ENCODE measurements around the gene PLD3.

Gene PLD3, protein sequence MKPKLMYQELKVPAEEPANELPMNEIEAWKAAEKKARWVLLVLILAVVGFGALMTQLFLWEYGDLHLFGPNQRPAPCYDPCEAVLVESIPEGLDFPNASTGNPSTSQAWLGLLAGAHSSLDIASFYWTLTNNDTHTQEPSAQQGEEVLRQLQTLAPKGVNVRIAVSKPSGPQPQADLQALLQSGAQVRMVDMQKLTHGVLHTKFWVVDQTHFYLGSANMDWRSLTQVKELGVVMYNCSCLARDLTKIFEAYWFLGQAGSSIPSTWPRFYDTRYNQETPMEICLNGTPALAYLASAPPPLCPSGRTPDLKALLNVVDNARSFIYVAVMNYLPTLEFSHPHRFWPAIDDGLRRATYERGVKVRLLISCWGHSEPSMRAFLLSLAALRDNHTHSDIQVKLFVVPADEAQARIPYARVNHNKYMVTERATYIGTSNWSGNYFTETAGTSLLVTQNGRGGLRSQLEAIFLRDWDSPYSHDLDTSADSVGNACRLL

DNA sequence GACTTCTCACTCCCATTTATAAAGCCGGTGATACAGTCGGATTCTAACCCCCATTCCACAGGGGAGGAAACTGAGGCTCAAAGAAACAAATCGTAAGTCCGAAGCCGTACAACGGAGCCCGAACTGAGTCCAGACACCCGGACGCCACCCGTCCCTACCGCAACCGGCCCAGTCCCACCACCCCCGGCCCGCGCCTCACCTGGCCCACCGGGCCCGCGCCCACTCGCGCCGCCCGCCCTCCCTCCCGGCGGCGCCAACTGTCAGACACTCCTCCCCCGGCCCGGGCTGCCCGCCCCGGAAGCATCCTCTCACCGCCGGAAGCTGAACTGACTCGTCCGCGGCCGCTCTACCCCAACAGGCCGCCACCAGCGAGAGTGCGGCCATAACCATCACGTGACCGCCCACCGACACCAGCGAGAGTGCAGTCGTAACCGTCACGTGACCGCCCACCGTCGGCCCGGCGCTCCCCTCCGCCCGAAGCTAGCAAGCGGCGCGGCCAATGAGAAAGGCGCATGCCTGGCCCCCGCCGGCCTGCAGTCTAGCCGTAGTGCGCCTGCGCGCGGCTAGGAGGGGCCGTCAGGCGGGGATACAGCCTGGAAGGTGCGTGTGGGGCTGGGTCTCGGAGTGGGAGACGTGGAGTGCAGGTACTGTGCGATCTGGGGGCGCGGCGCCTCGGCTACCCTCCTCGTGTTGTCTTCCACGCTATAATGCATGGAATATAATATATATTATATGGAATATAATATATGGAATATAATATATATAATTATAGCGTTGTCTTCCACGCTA, at the start of gene PLD3, which contains the start of gene C19orf47:
Gene PLD3 (plus strand): TSS at position 571 of the 789 bp plus-strand sequence. CDS start 17,789 bp downstream, outside the sequence.
Gene C19orf47 (minus strand): TSS at position 273 of the 789 bp plus-strand sequence. CDS start 6,540 bp downstream, outside the sequence.
- peak; percentile 99 for DNase-seq

DNA sequence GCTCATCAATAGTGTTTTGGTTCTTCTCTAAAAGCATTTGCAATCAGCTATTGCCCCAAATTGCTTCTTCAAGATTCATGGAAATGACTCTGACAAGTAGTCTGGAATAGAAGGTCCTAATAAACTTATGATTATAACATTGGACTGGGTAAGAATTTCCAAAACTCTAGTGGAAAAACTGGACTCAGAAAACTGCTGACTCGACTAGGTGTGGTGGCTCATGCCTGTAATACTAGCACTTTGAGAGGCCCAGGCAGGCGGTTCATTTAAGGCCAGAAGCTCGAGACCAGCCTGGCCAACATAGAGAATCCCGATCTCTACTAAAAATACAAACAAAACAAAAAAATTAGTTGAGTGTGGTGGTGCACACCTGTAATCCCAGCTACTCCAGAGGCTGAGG, 47.8 kb upstream of the PLD3 start:
- DNase-seq = no peak

DNA sequence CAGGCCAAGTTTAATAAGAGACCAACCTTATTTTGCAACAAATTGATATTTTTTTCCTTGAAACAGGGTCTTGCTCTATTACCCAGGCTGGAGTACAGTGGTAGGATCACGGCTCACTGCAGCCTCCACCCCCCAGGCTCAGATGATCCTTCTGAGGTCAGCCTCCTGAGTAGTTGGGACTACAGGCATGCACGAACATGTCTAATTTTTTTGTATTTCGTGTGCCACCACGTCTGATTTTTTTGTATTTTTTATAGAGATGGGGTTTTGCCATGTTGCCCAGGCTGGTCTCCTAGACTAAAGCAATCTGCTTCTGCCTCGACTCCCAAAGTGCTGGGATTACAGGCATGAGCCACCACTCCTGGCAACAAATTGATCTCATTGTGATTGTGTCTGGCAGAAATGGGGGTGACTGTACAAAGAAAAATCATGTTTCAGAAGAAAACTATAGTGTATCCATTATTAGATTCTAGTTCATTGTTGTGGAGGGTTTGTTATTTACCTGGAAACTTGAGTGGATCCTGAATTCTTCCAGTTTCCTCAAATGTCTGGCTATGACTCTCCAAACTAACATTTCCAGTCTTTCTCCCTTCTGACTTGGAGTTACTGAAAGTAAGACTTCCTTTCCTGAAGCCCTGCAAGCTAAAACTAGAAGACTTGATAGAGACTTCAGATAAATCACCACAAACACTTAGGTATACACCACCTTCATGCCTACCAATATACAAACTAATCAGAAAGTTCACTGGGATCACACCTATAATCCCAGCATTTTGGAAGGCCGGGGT, 46.1 kb upstream of the PLD3 start:
- DNase-seq = no peak

DNA sequence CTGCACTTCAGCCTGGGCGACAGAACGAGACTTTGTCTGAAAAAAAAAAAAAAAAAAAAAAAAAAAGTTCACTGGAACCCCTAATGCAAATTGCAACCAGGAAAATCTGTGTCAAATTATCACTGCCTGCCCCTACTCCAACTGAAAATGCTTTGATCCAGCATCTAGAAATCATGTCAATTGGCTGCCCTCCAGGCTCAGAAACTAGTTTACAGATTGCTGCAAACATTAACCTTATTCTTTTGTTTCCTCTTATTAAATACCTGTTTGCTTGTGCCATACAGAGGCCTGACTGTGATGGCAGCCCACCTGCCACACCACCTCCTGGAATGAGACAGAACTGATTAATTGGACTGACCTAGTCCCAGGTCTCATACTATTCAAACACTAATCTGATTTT, 44.7 kb upstream of the PLD3 start:
- DNase-seq = no peak

DNA sequence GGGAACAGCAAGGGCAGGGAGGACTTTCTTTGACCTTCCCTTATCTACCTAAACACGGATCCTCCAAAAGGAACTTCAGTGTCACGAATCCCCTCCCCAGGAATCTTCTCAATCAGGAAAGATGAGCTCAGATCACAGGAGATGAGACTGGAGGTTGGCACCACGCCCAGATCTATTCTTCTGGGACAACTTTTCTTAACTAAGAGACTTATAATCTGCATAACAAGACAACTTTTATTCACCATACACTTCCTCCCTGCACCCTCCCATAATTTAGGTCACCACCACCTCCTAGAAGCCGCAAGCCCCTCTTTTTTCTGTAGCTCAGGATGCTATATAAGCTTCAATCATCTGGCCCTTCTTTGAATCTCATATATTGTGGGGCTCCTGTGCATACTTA, 44.2 kb upstream of the PLD3 start:
- no peak for DNase-seq

DNA sequence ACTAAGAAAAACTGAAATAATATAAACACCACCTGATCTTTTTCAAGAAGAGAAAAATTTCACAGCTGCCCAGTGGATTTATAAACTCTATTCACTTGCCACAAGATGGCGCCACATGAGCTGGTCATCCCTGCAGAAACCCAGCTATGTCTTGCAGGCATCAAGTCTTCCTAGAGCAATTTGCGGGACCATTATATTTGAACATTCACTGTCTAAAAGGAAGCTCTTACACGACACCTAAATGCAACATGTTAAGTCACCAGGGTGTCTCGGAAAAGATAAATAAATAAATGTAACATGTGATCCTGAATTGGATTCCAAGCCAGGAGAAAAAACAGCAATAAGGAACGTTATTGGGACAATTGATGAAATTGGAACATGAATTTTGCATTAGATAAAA, 43.1 kb upstream of the PLD3 start:
- peak; percentile 80 for DNase-seq

DNA sequence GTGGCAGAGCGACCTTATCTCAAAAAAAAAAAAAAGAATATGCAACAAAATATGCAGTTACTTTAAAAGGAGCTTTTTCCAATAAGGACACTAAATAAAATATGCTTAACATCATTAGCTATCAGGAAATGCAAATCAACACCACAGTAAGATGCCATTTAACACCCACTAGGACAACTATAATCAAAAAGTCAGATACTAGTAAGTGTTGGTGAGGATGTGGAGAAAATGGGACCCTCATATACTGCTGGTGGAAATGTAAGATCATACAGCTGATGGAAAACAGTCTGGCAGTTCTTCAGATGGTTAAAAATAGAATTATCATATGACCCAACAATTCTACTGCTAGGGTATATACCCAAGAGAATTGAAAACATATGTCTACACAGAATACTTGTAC, 38.8 kb upstream of the PLD3 start:
- DNase-seq = no peak

DNA sequence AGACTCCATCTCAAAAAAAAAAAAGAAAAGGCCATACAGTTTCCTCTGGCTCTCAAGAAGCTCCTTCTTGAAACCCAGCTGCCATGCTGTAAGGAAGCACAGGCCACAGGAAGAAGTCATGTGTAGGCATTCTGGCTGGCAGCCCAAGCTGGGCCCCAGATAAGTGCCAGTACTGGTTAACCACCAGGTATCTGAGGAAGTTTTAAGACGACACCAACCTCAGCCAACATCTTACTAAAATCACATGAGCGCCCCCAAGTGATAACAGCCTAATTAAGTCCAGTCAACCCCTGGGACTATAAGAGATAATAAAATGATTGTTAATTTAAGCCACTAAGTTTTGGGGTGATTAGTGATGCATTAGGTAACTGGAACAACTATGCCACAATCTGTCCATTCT, 36.0 kb upstream of the PLD3 start:
- no peak for DNase-seq

DNA sequence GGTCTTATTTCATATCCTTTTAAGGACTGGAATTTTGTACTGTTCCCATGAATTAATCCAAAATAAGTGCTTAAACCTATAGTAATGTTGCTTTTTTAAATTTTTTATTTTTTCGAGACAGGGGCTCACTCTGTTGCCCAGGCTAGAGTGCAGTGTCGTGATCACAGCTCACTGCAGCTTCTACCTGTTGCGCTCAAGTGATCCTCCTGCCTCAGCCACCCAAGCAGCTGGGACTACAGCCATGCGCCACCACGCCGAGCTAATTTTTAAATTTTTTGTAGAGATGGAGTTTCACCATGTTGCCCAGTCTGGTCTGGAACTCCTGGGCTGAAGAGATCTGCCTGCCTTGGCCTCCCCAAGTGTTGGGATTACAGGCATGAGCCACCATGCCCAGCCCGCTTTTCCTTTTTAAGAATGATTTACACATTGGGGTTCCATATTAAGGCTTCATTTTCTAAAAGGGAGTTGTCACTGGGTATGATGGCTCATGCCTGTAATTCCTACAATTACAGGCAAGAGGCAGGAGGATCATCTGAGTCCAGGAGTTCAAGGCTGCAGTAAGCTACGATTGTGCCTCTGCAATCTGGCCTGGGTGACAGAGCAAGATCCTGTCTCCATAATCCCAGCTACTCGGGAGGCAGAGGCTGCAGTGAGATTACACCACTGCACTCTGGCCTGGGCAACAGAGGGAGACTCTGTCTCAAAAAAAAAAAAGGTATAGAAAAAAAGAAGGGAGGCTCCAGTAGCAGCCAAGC, 35.1 kb upstream of the PLD3 start:
- no peak for DNase-seq

DNA sequence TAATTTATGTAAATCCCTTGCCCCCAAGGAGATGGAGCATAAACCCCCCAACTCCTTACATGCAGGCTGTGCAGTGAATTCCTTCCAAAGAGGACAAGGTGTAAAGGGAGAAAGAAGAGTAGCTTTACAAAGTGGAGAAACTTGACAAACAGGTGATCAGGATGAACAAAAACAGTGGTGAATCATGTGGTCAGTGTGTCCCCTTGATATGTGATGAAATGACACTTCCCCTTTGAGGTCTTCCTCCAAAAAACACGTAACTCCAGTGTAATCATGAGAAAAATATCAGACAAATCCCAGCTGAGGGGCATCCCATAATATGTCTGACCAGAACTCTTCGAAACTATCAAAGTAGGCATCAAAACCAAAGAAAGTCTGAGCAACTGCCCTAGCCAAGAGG, 33.8 kb upstream of the PLD3 start:
- no peak for DNase-seq

DNA sequence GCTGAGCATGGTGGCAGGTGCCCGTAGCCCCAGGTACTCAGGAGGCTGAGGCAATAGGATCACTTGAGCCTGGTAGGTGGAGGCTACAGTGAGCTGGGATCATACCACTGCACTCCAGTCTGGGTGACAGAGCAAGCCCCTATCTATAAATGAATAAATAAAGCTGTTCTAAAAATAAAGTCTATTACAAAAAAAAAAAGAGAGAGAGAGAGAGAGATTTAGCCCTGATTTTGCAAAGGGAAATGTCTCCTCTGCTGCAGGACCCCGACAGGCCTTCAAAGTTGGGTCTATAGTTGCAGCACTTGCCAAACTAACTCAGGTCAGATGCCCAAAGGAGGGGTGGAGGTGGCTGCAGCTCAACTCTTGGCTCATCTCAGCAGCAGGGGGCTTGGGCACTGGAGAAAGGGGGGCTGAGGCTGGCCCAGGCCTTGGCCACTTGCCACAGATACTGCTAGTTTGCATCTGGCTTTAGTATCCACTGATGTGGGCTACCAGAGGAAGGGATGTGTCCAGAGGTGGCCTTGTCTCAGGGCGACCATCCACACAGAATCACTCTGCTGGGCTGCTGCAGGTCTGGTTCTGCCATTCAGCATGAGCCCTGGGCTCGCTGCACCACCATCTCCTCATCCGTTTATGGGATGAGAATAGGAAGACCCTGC, 32.6 kb upstream of the PLD3 start:
- no peak for DNase-seq

DNA sequence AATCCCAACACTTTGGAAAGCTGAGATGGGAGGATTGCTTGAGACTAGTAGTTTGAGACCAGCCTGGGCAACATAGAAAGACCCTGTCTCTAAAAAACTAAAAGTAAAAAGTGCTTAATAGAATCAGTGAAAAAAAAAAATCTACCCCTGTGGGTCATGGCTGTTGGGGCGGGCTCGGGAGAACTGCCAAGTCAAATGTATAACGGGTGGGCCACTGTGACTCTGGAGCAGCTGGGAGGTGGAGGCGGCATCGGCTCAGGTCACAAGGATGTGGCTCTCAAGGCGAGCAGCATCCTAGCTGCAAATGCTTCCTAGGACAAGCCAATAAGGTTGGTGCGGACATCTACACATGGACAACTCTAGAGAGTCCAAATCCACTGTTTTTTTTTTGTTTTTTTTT, 31.2 kb upstream of the PLD3 start:
- DNase-seq = no peak

DNA sequence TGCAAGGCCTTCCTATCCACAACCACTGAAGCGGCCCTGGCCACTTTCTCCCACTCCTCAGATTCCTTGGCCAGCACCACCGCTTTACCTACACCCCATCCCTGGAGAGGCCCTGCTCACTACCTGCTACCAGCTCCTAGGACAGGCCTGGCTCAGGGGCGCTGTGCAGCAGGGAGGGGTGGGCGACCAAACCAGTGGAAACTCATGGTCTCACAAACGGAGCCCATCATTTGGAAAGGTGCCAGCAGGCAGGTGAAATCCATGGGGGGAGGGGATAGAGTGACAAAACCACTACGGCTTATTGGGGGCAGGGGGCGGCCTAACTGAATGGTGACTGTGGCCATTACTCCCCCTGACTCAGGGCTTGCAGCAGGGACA, 27.9 kb upstream of the PLD3 start:
- DNase-seq = no peak

DNA sequence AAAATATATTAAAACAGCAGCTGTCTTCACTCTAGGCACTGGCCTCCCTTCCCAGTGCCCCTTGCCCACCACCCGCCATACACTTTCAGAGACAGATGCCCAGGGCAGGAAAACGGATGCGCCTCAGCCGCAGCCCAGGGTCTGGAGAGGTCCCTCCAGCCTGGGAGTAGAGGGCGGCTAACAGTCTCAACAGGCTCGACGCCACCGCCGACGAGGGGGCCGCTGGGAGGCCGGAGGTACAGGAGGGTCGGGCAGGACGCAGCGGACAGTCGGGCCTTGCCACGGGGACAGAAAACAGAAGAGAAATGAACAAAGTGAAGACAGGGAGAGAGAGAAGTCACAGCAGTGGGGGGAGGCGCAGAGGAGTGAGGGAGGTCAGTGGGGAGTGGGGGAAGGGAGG, 27.4 kb upstream of the PLD3 start:
- no peak for DNase-seq

DNA sequence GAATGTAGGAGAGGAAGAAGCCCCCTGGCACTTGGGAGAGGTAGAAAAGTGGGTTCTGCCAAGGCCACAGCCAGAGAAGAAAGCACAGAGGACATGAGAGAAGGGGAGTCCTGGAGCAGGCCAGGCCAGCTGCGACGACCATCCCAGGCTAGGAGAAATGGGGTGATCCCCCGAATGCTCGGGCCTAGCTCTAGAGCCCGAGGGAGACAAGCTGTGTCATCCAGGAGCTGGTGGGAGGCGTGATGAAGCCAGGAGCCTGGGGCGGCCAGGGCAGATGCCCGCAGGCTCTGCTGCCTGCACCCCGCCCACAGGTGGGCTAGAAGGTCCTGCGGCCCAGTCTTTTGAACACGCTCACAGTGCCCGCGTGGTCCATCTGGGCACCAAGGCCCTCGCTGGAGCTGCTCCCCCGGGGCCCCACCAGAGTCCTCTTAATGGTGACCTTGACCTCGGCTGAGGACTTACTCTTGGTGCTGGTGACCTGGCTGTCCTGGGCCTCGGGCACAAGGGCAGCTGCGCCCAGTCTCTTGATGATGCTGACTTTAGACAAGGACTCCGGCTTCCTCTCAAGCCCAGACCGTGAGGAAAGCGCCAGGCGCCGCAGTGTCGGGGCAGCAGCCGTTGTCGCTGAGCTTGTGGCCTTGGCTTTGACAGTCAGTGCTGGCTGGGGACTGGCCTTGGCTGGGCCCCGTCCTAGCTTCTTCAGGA, 26.8 kb upstream of the PLD3 start:
- DNase-seq = no peak

DNA sequence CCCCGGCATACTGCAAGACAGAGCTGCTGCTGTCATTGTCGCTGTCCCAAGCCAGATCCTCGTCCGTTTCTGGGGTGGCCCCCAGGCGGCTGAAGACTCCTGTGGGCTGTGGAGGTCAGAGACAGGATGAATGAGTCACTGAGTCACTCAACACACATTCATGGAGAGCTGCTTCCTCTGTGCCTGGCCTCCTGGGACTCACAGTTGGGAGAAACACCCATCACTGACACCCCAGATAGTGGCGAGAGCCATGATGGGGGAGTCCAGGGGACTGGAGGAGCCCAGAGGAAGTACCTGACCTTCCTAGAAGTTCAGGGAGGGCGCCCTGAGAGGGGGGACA, 26.3 kb upstream of the PLD3 start:
- no peak for DNase-seq

DNA sequence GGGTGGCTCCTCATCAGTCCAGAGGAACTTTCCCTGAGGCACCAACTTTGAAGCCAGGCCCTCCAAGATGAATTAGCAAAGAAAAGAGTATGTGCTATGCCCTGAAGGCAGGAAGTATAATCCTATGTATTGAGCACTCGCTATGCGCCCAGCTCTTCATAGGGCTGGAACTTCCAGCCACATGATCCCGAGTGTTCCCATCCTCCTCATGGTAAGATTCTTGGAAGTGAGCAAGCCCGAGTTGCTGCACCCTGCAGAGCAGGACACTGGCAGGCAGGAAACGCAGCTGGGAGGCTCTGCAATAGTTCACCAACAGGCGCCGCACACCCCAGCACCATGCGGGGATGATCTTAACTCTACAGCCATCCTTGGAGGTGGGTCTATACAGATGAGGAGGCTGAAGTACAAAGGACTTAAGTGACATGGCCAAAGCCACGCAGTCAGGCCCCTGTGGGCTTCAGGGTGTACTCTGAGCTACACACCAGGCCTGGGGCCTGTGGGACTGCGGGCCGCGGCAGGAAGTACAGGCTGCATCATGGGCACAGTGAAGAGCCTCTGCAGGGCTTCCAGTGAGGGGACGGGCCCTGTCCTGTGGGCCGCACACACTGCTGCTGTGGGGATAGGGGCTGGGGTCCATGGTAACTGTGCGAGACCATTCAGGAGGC, 25.4 kb upstream of the PLD3 start:
- no peak for DNase-seq

DNA sequence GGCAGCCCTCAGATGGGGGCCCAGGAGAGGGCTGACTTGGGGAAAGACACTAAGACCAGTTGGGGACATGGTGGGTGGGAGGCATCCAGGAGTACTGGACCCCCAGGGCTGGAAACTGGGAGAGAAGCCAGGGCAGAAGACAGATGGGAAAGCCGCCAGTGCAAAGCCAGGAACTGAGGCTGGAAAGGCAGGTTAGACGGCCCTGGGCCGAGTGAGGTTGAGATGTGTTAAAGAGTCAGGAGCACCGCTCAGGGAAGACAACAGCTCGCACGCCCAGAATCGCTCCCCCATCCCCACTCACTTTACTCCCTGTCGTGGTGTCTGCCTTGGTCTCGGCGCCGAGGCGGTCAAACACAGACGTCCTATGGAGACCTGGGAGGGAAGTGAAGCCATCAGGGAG, 24.8 kb upstream of the PLD3 start:
- DNase-seq = no peak

DNA sequence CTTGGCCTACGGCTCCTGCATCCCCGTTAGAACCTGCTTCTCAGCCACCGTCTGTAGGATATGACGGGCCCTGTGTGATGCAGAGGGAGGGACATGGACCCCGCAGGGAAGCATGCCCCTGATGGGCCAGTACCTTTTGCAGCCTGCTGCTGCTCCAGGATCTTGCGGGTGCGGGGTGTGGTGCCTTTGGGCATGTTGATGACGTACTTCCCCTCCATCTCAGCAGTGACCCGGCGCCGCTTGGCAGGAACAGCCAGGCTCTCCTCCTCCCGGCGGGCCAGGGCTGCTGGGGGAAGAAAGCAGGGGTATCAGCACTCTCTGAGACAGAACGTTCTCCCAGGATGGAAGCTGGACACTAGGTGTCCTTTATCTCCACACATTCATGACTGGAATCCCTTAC, 22.3 kb upstream of the PLD3 start:
- no peak for DNase-seq

DNA sequence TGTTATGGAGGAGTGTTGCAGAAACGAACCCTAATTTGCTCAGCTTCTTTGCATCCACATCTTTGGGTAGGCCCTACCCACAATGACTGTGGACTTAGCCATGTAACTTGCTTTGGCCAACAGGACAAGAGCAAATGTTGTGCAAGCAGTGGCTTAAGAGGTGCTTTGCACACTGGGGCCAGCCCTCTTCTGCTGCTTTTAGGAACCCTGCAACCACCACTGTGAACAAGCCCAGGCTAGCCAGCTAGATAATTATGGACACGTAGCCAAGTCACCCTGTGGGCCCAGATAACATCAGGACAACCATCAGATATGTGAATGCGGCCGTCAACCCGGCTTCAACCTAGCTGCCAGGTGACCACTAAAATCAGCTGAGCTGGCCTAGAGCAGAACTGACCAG, 17.4 kb upstream of the PLD3 start:
- DNase-seq = no peak

DNA sequence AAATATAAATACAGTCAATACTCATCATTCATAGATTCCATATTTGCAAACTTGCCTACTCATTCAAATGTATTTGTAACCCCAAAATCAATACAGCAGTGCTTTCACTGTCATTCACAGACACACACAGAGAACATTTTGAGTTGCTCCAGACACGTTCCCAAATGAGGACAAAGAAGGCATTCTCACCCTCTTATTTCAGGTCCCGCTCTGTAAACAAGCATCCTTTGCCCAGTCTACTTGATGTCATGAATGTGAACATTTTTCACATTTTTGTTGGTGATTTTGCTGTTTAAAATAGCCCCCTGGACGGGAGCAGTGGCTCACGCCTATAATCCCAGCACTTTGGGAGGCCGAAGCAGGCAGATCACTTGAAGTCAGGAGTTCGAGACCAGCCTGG, 15.8 kb upstream of the PLD3 start:
- no peak for DNase-seq

All from stimulated activated CD4-positive, alpha-beta T cell treated with anti-CD3 and anti-CD28 coated beads, Interleukin-4, amount 100 ng/mL, for 24 hours (primary cell).